Measurements from ENCODE around the gene SGCA. TPM values are rescaled to one million over a fixed set of nuclear protein-coding genes. Genes with fewer than 3 reads are reported as not detected.

Gene SGCA
- total and polyA plus RNA-seq, 2 of the 13 experiments (the other 11 are each of a cell fraction or from before 2014, with no cell fraction given): not detected

DNA sequence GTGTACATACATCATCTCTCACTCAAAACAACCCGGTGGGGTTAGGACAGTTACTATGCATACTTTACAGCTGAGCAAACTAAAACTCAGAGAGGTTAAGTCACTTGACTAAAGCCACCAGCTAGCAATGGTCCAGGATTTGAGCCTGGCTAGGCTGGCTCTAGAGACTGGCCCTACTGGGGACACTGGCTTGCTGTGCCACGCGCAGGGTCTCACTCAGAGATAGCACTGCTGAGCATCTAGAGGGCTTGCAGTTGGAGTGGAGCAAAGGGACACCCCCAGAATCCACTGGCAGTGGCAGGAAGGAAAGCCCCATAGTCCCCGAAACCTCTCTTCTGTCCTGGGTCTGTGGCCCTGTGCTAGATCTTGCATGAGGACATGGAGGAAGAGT, 47.0 kb upstream of the SGCA start:
- CTCF ChIA-PET (ENCODE audit: low intra/inter-chr PET ratio, low total read pairs): no interaction called here
- FAIRE-seq (no peak), ATAC-seq (no peak), DNase-seq (ENCODE audit: low spot score) (no peak)
- peaks cover 63% of the 10 kb centered on the region for H3K4me1 ChIP-seq (ENCODE audit: insufficient read depth, low read length)
- BruUV-seq (replicated peaks): no TSS peak
- H3K4me3 ChIP-seq (replicated peaks in 1 of 3; ENCODE audit: insufficient read depth in 1 of 3, low read depth in 2 of 3, low read length in 3 of 3): no peak overlapping the region
- H3K27ac ChIP-seq (ENCODE audit: extremely low read length, insufficient read depth, low read length): no peak overlapping the region
- no peaks in the 10 kb centered on the region for H3K79me2 ChIP-seq (ENCODE audit: insufficient read depth, low read length)
- no peak overlapping the region for H3K4me2 ChIP-seq (ENCODE audit: low read depth, low read length)
- 13% methylated on average over 2 of the region's 4 CpGs for WGBS (ENCODE audit: low lambda C conversion rate)
- H4K20me1 ChIP-seq (ENCODE audit: insufficient read depth, low read length): no peaks in the 10 kb centered on the region
- POLR2A ChIA-PET: interaction anchor here (1.3 kb wide), 1 partner anchor 14 kb away, joined by 6 read pairs; no protein-coding TSS in a partner anchor
- no peaks in the 10 kb centered on the region for H3K9me3 ChIP-seq (ENCODE audit: low read length)
- TF ChIP-seq, protein P1, sequence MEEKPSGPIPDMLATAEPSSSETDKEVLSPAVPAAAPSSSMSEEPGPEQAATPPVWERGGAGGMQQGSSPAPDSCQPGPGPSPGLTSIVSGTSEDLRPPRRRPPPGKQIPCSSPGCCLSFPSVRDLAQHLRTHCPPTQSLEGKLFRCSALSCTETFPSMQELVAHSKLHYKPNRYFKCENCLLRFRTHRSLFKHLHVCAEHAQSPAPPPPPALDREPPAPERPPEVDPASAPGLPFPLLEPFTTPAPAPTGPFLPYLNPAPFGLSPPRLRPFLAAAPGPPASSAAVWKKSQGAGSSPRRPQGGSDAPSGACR (CRISPR knock-in tag; IDR thresholded peaks at IDR 0.05): no peak
- peak; percentile 91 for TF ChIP-seq ZNF768 (CRISPR knock-in tag; IDR thresholded peaks at IDR 0.05)
- intact Hi-C loops (cut with micrococcal nuclease; ENCODE audit: unreplicated experiment): loop anchor here (1.0 kb wide), 1 partner anchor 42 kb away; no protein-coding TSS in a partner anchor
- H3K27me3 ChIP-seq (ENCODE audit: control insufficient read depth in 1 of 2, insufficient read depth in 2 of 2, low read length in 2 of 2): peaks cover 1 to 54% of the 10 kb centered on the region in 2 experiments; a peak in 4 of 5 replicates
- H3K9ac ChIP-seq (ENCODE audit: insufficient read depth, low read depth, low read length): no peak overlapping the region
- H3K36me3 ChIP-seq (replicated peaks in 1 of 2; ENCODE audit: control insufficient read depth in 1 of 2, insufficient read depth in 2 of 2, low read length in 2 of 2): no peaks in the 10 kb centered on the region
- no peak overlapping the region for H2AFZ ChIP-seq (ENCODE audit: low read length)
- in situ Hi-C loops (cut with HindIII; ENCODE audit: extremely low pct_ligation_motif_present, low pct_unique_long_range_greater_than_20kb): loop anchor here (5.0 kb wide), 1 partner anchor 43 kb away; no protein-coding TSS in a partner anchor

- ATAC-seq: no peak
- intact Hi-C loops (cut with micrococcal nuclease; ENCODE audit: unreplicated experiment): no loop called here
- no peak for TF ChIP-seq ADNP (CRISPR knock-in tag; IDR thresholded peaks at IDR 0.05)
- TF ChIP-seq ZKSCAN1 (IDR thresholded peaks at IDR 0.05; ENCODE audit: low read length): peak; percentile 68; the same call in 1 of the 2 replicates
Observed at GRCh38 chr17:50120475-50121253, 45.1 kb upstream of the SGCA start.

More at GRCh38 chr17:50120475-50121253, 45.1 kb upstream of the SGCA start:
- Histone ChIP-seq H3K36me3 (replicated peaks in 1 of 2; ENCODE audit: control insufficient read depth in 1 of 2, insufficient read depth in 2 of 2, low read length in 2 of 2) (no peaks in the 10 kb centered on the region), H3K79me2 (ENCODE audit: insufficient read depth, low read length) (no peaks in the 10 kb centered on the region), H2AFZ (ENCODE audit: low read length) (no peak overlapping the region), H3K9ac (ENCODE audit: insufficient read depth, low read depth, low read length) (no peak overlapping the region), H3K9me3 (ENCODE audit: low read length) (no peaks in the 10 kb centered on the region), H4K20me1 (ENCODE audit: insufficient read depth, low read length) (no peaks in the 10 kb centered on the region), H3K4me2 (ENCODE audit: low read depth, low read length) (no peak overlapping the region), H3K4me3 (replicated peaks in 1 of 3; ENCODE audit: insufficient read depth in 1 of 3, low read depth in 2 of 3, low read length in 3 of 3) (no peak overlapping the region), H3K4me1 (ENCODE audit: insufficient read depth, low read length) (peaks cover 57% of the 10 kb centered on the region), H3K27me3 (ENCODE audit: control insufficient read depth in 1 of 2, insufficient read depth in 2 of 2, low read length in 2 of 2) (peaks cover 5 to 55% of the 10 kb centered on the region in 2 experiments; a peak in 4 of 5 replicates), H3K27ac (ENCODE audit: extremely low read length, insufficient read depth, low read length) (no peak overlapping the region)
- 40% methylated on average over 7 of the region's 7 CpGs for WGBS (ENCODE audit: low lambda C conversion rate)
- FAIRE-seq (no peak), DNase-seq (ENCODE audit: low spot score) (no peak)
- ChIA-PET CTCF (ENCODE audit: low intra/inter-chr PET ratio, low total read pairs) (no interaction called here), POLR2A (no interaction called here)
- in situ Hi-C loops (cut with HindIII; ENCODE audit: extremely low pct_ligation_motif_present, low pct_unique_long_range_greater_than_20kb): no loop called here
- no TSS peak for BruUV-seq (replicated peaks)
